HG03108 (cell line): ENCODE data around the gene ZBTB4.
A peak's percentile ranks its signal among the peaks of the same experiment; 100 is the strongest.
"Not testable (repeated sequence)": the region's sequence is repeated elsewhere in the genome, so short reads cannot be mapped to it uniquely, and the experiment has no call there.

Experiments used
- ATAC-seq: cut with Tn5 transposase; IDR thresholded peaks from one replicate; pipeline ENCODE4 v1.9.1; 2021; ENCODE audit warnings: moderate library complexity; ENCODE audit not compliant: unreplicated experiment

Gene ZBTB4

DNA sequence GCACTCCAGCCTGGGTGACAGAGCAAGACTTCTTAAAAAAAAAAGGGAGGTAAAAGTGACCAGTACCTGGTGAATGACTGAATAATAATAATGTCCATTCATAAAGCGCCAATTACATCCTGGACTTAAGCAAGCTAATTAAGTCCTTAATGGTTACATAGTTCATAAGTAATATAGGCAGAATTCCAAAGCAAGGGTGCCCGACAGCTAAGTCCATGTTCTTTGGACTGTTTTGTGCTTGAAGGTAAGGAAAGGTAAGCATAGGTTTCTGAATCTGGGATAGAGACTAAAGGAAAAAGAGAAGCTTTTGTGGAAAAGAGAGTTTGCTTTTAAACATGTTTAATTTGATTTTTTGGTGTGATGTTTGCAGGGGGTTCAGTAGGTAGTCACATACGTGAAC, 14.5 kb upstream of the ZBTB4 start:
- ATAC-seq, result no peak

DNA sequence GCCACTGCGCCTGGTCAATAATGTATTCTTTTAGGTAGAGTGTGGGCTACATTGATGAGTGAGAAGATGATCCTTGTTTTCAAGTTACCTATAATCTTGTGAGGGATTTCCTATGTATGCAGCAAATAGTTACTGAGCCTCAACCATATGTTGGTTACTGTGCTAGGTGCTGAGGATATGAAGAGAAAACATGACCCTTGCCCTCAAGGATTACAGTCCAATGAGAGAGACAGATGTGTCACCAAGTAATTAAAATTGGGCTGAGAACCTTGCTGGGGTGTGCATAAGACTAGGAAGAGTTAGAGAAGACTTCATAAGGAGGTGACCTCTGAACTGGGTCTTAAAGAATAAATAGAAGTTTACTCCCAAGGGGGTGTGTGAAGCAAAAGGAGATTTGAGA, 12.2 kb upstream of the ZBTB4 start:
- no peak for ATAC-seq

DNA sequence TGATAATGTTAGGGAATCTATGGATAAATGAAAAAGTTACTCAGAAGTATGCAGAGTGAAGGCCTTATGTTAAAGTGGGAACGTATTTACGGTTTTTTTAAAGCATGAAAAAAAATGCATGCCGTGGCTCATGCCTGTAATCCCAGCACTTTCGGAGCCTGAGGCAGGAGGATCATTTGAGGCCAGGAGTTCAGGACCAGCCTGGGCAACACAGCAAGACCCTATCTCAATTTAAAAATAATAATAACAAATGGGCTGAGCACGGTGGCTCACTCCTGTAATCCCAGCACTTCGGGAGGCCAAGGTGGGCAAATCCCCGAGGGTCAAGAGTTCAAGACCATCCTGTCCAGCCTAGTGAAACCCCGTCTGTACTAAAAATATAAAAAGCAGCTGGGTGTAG, 10.7 kb upstream of the ZBTB4 start:
- no peak for ATAC-seq

DNA sequence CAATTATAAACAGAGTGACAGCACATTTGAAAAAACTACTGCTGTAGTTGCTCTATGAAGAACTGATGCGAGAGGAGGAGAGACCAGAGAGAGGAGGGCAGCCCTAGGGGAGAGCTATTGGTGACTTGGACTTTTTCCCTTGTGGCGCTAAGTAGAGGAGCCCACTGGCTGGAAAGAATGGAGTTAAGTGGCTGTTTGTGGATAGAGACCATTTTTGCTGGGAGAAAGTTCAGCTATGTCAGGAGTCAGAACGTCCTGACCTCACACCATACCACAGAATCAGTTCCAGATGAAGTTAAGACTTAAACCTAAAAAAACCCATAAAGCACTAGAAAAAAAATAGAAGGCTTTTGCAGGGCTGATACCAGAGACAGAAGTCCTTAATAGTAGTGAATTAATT, 6.8 kb upstream of the ZBTB4 start:
- no peak for ATAC-seq

DNA sequence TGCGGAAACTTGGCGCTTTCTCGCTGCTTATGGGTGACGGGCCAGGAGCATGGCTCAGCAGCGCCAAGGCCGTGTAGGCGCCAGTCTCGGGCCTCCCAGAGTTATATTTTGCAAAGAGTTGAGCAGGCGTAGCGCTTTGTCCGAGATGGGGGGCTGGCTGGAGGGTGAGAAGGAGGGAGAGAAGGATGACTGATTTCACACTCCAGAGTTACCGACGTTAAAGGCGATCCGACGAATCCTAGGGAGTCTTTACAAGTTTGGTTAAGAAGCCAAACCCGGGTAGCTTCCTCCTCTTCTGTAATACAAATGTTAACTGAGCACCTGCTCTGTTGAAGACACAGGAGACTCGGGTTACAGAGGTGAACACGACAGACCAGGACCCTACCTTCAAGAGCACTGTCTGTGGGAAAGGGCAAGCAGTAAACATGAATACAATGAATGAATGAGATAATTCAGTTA, 5.5 kb upstream of the ZBTB4 start:
- ATAC-seq, result no peak

DNA sequence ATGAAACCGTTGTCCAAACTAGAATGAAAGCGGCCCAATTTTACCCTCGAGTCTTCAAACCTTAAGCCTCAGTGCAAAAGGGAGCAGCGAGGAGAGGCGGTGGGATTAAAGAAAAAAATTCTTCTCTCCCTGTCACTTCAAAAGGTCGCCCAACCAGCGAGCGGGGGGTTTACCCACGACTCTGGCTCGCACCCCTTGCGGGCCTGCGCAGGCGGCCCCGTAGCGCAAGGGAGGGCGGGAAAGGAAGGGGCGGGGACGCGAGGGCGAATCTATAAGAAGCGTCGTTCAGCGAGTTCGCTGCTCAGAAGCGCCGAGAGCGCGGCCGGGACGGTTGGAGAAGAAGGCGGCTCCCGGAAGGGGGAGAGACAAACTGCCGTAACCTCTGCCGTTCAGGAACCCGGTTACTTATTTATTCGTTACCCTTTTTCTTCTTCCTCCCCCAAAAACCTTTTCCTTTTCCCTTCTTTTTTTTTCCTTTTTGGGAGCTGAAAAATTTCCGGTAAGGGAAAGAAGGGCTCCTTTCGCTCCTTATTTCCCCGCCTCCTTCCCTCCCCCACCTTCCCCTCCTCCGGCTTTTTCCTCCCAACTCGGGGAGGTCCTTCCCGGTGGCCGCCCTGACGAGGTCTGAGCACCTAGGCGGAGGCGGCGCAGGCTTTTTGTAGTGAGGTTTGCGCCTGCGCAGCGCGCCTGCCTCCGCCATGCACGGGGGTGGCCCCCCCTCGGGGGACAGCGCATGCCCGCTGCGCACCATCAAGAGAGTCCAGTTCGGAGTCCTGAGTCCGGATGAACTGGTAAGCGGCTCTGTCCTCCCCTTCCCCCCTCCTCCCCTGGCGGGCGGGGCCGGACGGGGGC, 4.9 kb upstream of the ZBTB4 start, which contains the start of gene POLR2A:
TSS of gene POLR2A (plus strand) at position 300 of the 852 bp plus-strand sequence.
- ATAC-seq, result peak; percentile 50

DNA sequence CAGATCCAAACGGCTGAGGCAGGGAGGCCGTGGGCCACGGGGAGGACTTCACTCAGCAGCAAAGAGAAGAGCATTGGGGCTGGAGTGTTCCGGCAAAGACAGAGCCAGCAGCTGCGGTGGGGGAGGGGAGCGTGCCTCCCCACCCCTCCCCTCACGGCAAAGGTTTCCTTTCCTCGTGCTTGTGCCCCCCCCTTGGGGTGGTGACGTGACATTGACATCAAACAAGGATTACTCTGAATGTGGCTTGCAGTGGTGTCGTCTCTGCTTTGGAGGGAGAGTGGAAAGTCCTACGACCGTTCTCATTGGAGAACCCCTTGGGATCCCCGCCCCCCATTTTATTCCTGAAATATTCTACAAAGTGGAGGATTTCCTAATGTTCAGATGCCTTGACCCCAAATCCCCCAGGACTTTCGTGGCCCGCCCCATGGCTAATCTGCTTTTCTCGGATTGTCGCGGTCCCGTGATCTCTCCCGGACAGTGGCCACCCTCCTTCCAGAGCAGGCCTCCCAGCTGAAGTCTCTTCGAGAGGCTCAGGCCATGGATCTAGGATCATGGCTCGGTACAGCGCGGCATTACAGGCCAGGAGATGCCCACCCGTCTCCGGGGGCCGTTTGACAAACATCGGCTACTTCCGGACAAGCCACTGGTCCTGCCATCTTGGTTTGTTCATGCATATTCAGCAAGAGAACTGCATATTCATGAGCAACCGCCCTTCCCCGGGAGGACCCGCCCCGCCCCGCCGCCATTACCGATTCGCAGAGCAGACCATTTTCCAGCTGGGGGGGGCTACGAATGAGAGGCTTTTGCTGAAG, 4.0 kb upstream of the ZBTB4 start:
- peak; percentile 20 for ATAC-seq

DNA sequence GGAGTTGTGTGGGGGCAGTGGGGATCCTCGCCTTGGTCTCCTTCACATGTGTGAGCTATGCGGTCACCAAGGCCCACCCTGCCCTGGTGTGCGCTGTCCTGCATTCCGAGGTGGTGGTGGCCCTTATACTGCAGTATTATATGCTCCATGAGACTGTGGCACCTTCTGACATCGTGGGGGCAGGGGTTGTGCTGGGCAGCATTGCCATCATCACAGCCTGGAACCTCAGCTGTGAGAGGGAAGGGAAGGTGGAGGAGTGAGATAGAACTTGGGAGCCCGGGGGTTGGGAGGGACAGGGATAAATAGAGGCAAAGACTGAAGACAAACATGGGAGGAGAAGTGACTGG, 3.3 kb upstream of the ZBTB4 start:
- not testable (repeated sequence) for ATAC-seq

DNA sequence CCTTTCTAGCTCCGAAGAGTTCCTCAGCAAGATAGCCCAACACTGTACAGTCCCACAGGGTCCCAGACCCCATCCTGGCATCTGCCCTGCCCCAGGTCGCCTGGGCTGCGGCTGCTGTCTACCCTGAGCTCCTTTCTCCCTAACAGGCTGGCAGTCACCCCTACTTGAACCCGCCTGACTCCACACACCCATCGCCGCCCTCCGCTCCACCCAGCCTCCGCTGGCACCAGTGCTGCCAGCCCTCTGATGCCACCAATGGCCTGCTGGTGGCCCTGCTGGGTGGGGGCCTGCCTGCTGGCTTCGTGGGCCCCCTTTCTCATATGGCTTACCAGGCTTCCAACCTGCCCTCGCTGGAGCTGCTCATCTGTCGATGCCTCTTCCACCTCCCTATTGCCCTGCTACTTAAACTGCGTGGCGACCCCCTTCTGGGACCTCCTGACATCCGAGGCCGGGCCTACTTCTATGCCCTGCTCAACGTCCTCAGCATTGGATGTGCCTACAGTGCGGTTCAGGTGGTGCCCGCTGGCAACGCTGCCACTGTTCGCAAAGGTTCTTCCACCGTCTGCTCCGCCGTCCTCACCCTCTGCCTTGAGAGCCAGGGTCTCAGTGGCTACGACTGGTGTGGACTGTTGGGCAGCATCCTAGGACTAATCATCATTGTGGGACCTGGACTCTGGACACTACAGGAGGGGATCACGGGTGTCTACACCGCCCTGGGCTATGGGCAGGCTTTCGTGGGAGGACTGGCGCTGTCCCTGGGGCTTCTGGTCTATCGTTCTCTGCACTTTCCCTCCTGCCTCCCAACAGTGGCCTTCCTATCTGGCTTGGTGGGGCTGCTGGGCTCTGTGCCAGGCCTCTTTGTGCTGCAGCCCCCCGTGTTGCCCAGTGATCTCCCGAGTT, 2.7 kb upstream of the ZBTB4 start:
- ATAC-seq, result not testable (repeated sequence)

DNA sequence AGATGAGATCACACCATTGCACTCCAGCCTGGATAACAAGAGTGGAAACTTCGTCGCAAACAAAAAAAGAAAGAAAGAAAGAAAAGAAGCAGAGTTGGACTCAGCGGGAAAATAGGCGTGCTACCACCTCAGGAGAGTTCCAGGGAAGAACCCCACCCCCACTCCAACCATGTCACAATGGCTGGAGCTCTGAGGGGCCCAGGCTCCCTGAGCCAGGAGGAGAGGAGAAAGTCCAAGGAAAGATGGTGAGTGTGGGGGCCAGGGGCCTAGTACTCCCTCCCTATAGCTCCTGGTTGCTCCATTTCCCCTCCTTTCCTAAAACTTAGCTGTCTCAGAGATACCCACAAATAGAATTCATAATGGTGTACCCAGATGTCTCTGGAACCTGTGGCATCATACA, 1.8 kb upstream of the ZBTB4 start, which contains the start of gene SLC35G6:
TSS of gene SLC35G6 (plus strand) at position 172 of the 400 bp plus-strand sequence. CDS start at position 243, 71 bp downstream.
- not testable (repeated sequence) for ATAC-seq

DNA sequence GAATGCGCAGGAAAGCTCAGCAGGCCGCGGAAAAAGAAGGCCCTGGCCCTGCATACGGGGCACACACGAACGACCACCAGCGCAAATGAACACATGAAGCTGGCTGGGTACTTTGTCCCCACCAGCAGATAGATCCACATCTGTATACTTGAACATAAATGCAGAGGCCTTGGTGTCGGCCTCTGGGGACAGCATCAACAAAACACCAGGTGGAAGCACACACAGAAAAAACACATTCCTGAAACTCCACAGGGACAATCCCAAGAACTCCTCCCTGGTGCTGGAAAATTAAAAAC, 606 bp upstream of the ZBTB4 start:
- ATAC-seq, result no peak

DNA sequence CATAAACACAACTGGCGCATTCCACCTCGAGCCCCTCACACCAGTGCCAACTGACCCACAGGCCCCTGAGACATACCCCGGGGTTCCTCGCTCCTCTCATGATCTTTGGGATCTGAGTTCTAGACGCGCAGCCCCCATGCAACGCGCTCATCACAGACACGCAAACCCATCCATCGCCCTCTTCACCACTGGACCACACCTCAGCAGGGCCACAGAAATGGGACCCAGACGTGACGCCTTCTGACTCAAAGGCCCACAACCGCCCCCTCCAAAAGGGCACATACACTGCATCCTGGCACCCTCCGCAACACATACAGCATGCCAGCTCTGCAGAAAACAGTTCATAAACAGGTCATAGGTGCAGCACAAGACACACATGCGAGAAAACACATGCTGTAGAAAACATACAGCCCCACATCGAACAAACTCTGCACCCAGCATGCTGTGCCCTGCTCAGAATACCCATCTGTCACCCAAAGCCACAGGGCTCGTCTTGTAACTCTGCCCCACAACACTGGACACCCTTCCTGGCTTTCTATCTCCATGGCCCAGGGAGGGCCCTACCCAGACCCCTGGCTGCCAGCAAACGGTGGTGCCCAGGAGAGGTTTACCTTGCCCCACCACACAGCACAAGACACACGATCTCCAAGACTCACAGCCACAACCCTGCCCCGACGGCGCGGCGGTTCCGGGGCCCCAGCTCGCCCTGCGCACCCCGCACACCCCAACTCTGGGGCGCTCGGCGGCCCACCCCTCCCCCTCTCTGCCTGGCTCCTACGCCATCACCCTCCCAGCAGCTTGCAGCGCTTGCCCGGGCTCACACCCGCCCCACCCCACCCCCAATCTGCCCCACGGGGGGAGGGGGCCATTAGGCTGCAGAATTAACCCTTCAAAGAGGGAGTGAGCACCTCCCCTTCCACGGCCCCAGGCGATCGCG, 887 bp downstream of the ZBTB4 start:
- ATAC-seq, result no peak

DNA sequence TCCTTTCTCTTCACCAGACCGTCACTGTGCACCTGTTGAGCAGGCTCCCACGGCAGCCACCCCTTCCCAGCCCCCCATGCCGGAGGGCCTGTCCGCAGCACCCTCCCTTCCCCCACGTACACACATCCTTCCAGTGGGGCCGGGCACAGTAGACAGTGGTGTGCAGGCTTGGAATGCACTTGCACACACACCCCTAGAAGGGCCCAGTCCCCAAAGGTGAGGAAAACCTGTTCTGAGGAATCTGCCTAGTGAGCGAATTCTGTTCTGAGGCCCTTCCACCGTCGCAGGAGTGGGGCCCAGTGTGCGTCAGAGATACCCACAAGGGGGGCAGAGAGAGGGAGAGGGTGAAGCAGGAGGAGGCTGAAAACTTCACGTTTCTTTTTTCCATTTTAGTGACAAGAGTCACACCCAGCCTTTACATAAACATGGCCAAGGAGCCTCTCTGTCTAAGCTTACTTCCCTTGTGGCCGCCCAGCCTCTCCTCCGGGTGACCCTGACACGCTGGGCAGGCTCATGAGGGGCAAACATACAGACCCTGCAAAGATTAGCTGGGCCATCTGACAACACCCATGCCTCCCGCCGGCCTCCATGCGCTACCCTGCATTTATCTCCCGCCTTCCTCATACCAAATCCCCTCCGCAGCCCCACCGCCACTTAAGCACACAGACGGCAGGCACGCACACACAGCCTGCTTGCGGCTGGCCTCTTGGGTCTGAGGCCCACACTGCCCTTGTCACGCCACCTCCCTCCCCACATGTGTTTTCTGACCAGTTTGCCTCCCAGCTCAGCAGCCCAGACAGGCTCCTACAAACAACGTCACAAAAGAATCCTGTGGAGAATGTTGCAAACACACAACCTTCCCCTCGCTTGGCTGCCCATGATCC, 1.8 kb downstream of the ZBTB4 start:
- no peak for ATAC-seq

DNA sequence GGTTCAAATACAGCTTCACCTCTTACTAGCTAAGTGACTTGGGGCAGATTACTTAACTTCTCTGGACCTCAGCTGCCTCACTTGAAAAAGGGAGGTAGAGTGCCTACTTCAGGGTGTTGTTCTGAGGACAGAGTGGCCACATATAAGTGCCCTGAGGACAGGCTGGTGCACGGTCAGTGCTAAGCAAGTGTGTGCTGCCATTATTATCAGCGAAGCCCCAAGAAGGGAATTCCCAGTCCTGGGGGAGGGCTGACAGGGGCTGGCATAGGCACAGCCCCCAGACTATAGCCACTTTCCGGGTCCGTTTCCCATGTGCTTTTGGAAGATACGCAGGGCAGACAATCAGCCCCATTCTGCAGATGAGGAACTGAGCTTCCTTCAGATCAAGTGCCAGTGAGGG, 2.5 kb downstream of the ZBTB4 start:
- no peak for ATAC-seq

DNA sequence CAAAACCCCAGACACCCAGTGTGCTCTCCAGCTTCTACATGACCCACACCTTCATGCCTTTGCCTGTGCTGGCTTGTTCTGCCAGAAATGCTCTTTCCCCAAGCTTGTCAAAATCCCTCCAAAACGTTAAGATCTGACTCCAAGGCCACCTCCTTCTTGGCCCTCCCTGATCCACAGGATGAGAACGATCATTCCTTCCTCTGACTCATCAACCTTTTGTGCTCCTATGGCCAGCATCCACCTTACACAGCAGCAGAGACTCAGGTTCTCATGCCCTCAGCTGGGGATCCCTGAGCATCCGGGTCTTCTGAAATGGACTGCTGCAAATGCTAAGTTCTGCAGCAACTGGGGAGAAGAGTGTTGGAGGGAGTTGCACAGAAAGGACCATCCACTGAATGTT, 2.9 kb downstream of the ZBTB4 start:
- ATAC-seq, result no peak

DNA sequence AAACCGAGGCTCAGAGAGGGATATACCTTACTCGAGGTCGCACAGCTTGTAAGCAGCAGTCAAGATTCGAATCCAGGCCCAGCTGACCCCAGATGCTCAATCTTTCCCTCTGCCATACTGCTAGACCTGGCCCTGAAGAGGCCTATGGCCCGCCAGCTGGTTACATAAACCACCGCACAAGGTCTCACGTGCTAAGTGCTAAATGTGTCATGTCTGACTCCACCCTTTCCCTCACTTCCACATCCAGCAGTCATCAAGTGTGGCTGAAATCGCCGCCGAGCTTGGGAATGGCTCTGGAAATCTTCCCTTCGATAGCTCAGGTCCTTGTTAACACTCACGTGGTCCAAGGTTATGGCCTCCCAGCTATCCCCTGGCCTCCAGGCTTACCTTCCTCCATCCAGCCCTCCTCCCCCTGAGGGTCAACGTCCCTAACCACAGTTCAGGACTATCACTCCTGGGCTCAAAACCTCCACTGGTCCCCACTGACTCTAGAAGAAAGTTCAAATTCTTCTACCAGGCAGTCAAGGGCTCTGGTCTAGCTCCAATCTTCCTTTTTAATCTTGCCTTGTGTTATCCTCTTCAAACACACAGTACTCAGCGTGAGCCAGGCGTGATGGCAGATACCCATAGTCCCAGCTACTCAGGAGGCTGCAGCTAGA, 3.5 kb downstream of the ZBTB4 start:
- no peak for ATAC-seq

DNA sequence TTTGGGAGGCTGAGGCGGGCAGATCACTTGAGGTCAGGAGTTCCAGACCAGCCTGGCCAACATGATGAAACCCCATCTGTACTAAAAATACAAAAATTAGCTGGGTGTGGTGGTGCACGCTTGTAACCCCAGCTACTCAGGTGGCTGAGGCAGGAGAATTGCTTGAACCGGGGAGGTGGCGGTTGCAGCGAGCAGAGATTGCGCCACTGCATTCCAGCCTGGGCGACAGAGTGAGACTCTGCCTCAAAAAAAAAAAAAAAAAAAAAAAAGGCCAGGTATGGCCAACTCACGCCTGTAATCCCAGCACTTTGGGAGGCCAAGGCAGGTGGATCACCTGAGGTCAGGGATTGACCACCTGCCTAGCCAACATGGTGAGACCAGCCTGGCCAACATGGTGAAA, 4.7 kb downstream of the ZBTB4 start:
- not testable (repeated sequence) for ATAC-seq

DNA sequence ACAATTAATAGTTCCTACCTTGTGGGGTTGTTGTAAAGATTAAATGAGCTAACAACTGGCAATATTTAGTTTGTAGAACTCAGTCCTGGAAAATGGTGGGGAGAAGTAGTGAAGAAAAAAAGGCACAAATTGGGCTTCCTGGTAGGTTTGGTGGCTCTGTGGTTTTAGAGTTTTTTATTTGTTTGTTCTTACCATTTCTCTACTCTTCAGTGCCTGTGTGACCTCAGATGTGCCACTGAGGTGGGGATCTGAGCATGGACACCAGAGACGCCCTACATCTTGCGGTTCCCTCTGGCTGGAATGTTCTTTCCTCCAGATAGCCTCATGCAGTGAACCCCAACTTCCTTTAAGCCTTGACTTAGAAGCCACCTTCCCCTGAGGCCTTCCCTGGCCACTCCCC, 7.7 kb downstream of the ZBTB4 start:
- ATAC-seq, result no peak
